ENCODE measurements around the gene ITFG2. TPM values are rescaled to one million over a fixed set of nuclear protein-coding genes. Genes with fewer than 3 reads are reported as not detected.
A peak's percentile ranks its signal among the peaks of the same experiment; 100 is the strongest.

The ITFG2 gene
- total and polyA plus RNA-seq, 4 donors = 7.5 to 26.3 (median 11.4) TPM

GRCh38 chr12:2845280-2845679 is 32.8 kb downstream of the ITFG2 start:
- 66% methylated on average over 6 of the region's 6 CpGs for WGBS
- TF ChIP-seq FOXA2 (IDR thresholded peaks at IDR 0.05) (no peak), TAF1 (conservative IDR thresholded peaks at IDR 0.05) (no peak), EGR1 (IDR thresholded peaks at IDR 0.05; ENCODE audit: low read depth in 2 of 2) (no peak), HNF4G (IDR thresholded peaks at IDR 0.05) (no peak), JUND (IDR thresholded peaks at IDR 0.05) (no peak), NR2F2 (IDR thresholded peaks at IDR 0.05) (peak; percentile 83), HNF4A (conservative IDR thresholded peaks at IDR 0.05) (no peak), CTCF (IDR thresholded peaks at IDR 0.05; ENCODE audit: low read depth, low read length, missing input control) (no peak), YY1 (IDR thresholded peaks at IDR 0.05) (no peak), REST (IDR thresholded peaks at IDR 0.05) (no peak), RAD21 (IDR thresholded peaks at IDR 0.05) (no peak), GABPA (IDR thresholded peaks at IDR 0.05 in 1 of 2, conservative IDR thresholded peaks at IDR 0.05 in 1 of 2) (peak in 1 of 2 donors; percentile 58), RXRA (IDR thresholded peaks at IDR 0.05) (peak in 1 of 2 donors; percentile 21)

DNA sequence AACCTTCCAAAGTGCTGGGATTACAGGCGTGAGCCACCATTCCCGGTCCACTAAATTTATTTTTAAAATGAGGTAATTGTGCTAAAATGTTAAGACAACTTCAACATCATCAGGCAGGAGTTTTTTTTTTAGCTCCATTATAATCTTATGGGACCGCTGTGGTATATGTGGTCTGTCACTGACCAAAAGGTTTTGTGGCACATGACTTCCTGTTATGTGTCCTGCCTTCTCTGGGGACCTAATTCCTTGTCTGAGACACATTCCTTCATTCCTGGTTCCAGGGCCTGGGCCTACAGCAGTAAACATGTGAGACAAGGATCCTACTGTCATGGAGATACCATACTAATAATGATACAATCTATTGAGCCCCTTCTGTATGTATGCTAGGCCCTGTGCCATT is 39.5 kb downstream of the ITFG2 start:
- no peak for DNase-seq (ENCODE audit: low spot score)
- H3K36me3 ChIP-seq (ENCODE audit: control insufficient read depth in 4 of 4, insufficient read depth in 3 of 4, low read depth in 1 of 4, low read length in 3 of 4) = no peaks in the 10 kb centered on the region
- WGBS = 98% methylated on average over 3 of the region's 3 CpGs
- H3K9ac ChIP-seq (ENCODE audit: low read depth in 1 of 2, low read length in 2 of 2) = no peak overlapping the region
- no peaks in the 10 kb centered on the region for H3K9me3 ChIP-seq (ENCODE audit: control insufficient read depth in 4 of 4, low read length in 3 of 4)
- peaks cover 2 to 10% (median 8%) of the 10 kb centered on the region in 4 donors for H3K4me1 ChIP-seq (ENCODE audit: control insufficient read depth in 4 of 4, insufficient read depth in 4 of 4, low read length in 3 of 4)
- no peak overlapping the region for H3K27ac ChIP-seq (ENCODE audit: low read depth in 1 of 2, low read length in 2 of 2)
- no peaks in the 10 kb centered on the region for H3K27me3 ChIP-seq (ENCODE audit: control insufficient read depth in 4 of 4, insufficient read depth in 4 of 4, low read length in 3 of 4)
- H3K4me3 ChIP-seq (ENCODE audit: low read depth in 1 of 3, low read length in 3 of 3) = no peak overlapping the region
- TF ChIP-seq SP1 (IDR thresholded peaks at IDR 0.05) (no peak), FOXA1 (IDR thresholded peaks at IDR 0.05) (no peak), ZBTB33 (IDR thresholded peaks at IDR 0.05) (no peak), FOXA2 (IDR thresholded peaks at IDR 0.05) (no peak), REST (IDR thresholded peaks at IDR 0.05) (no peak), NR2F2 (IDR thresholded peaks at IDR 0.05) (no peak), GABPA (IDR thresholded peaks at IDR 0.05 in 1 of 2, conservative IDR thresholded peaks at IDR 0.05 in 1 of 2) (no peak), CTCF (IDR thresholded peaks at IDR 0.05; ENCODE audit: low read depth, low read length, missing input control) (no peak), HNF4A (conservative IDR thresholded peaks at IDR 0.05) (no peak), RAD21 (IDR thresholded peaks at IDR 0.05) (no peak), EGR1 (IDR thresholded peaks at IDR 0.05; ENCODE audit: low read depth in 2 of 2) (no peak), TAF1 (conservative IDR thresholded peaks at IDR 0.05) (no peak), RXRA (IDR thresholded peaks at IDR 0.05) (no peak), JUND (IDR thresholded peaks at IDR 0.05) (no peak)
- TF ChIP-seq, protein P1, sequence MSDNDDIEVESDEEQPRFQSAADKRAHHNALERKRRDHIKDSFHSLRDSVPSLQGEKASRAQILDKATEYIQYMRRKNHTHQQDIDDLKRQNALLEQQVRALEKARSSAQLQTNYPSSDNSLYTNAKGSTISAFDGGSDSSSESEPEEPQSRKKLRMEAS (IDR thresholded peaks at IDR 0.05) = no peak
- TF ChIP-seq, protein P2, sequence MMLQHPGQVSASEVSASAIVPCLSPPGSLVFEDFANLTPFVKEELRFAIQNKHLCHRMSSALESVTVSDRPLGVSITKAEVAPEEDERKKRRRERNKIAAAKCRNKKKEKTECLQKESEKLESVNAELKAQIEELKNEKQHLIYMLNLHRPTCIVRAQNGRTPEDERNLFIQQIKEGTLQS (IDR thresholded peaks at IDR 0.05) = no peak

More at GRCh38 chr12:2845280-2845679, 32.8 kb downstream of the ITFG2 start:
- no peaks in the 10 kb centered on the region for H3K9me3 ChIP-seq (ENCODE audit: control insufficient read depth in 4 of 4, low read length in 3 of 4)
- DNase-seq (ENCODE audit: low spot score) = no peak
- H3K27ac ChIP-seq (ENCODE audit: low read depth in 1 of 2, low read length in 2 of 2) = peak overlapping the region in 1 of 2 donors; percentile 9
- H3K27me3 ChIP-seq (ENCODE audit: control insufficient read depth in 4 of 4, insufficient read depth in 4 of 4, low read length in 3 of 4) = no peaks in the 10 kb centered on the region
- H3K36me3 ChIP-seq (ENCODE audit: control insufficient read depth in 4 of 4, insufficient read depth in 3 of 4, low read depth in 1 of 4, low read length in 3 of 4) = peaks cover 0 to 10% (median 2%) of the 10 kb centered on the region in 4 donors
- no peak overlapping the region for H3K9ac ChIP-seq (ENCODE audit: low read depth in 1 of 2, low read length in 2 of 2)
- H3K4me1 ChIP-seq (ENCODE audit: control insufficient read depth in 4 of 4, insufficient read depth in 4 of 4, low read length in 3 of 4) = peaks cover 2 to 10% (median 8%) of the 10 kb centered on the region in 4 donors
- H3K4me3 ChIP-seq (ENCODE audit: low read depth in 1 of 3, low read length in 3 of 3) = no peak overlapping the region
